Prostate gland (tissue), 2 donors: ENCODE data around the gene NUDT2. TPM values are rescaled to one million over a fixed set of nuclear protein-coding genes. Genes with fewer than 3 reads are reported as not detected.
"Not testable (repeated sequence)": the region's sequence is repeated elsewhere in the genome, so short reads cannot be mapped to it uniquely, and the experiment has no call there.

Source experiments
- DNase-seq: peaks from one replicate; pipeline ENCODE4 v3.0.0-alpha.2; 2019; ENCODE audit warnings: low spot score
- H3K27ac ChIP-seq, 2 donors: fragments of 200-600 bp; sonication (generic); 2 replicates each; pipeline ENCODE4 v1.5.1; 2017 to 2019
- H3K27me3 ChIP-seq: fragments of 200-600 bp; sonication (generic); replicated peaks from 2 replicates; pipeline ENCODE4 v1.5.1; 2019; ENCODE audit not compliant: insufficient read depth
- H3K36me3 ChIP-seq, 2 donors: fragments of 200-600 bp; sonication (generic); 1 replicate in 1 of 2; 2 replicates in 1 of 2; pipeline versions ENCODE4 v1.5.1 to v1.8.1; 2017 to 2019
- H3K4me1 ChIP-seq: fragments of 200-600 bp; sonication (generic); replicated peaks from 2 replicates; pipeline ENCODE4 v1.5.1; 2019
- H3K4me3 ChIP-seq, 2 donors: fragments of 200-600 bp; sonication (generic); 2 replicates each; pipeline ENCODE4 v1.5.1; 2017 to 2019
- H3K9me3 ChIP-seq: fragments of 200-600 bp; sonication (generic); 2 replicates; pipeline ENCODE4 v1.5.1; 2017
- POLR2A ChIP-seq: fragments of 450-650 bp; IDR thresholded peaks from one replicate; pipeline ENCODE4 v1.6.1; 2016; ENCODE audit warnings: antibody characterized with exemption, mild to moderate bottlenecking
- POLR2AphosphoS5 ChIP-seq: sonication (generic); formaldehyde crosslinking; IDR thresholded peaks from one replicate; pipeline ENCODE4 v1.6.1; 2017; ENCODE audit warnings: antibody characterized with exemption
- WGBS: methylation state at CpG from one replicate; pipeline ENCODE4 v1.1.5; 2018; 5-methylcytosine and 5-hydroxymethylcytosine counted together
- intact Hi-C: fragments of 100-400 bp; cut with DNase I; formaldehyde crosslinking; loops from one replicate; pipeline ENCODE4 v1.14.2; 2022
- total RNA-seq, 2 donors: library from RNA; depleted of rRNA; stranded (reverse); fragments of >200 nt; gene quantifications; one replicate each; pipeline ENCODE4 v1.1.0, GENCODE V29; 2016
- TF ChIP-seq, protein P1 (sequence below), 4 experiments: fragments of 200-600 bp in 2 of 4; fragments of 450-650 bp in 2 of 4; sonication (generic) in 2 of 4; IDR thresholded peaks; 1 replicate in 3 of 4; 2 replicates in 1 of 4; pipeline ENCODE4 v1.5.1; 2016 to 2019; ENCODE audit warnings: antibody characterized with exemption in 4 of 4, mild to moderate bottlenecking in 2 of 4, moderate library complexity in 2 of 4

Gene NUDT2
- total RNA-seq, 2 donors from 2014 or later, result 18.0 to 45.8 TPM

DNA sequence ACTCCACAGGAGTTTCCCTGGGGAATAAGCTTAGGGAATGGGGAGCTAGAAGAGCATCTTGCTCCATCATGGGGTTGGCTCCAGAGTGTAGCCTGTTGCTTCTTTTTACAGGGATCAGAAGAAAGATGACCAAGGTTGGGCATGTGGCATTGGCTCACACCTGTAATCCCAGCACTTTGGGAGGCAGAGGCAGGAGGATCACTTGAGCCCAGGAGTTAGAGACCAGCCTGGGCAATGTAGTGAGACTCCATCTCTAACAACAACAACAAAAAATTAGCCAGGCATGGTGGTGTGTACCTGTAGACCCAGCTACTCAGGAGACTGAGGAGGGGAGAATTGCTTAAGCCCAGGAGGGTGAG, 18.4 kb downstream of the NUDT2 start:
- no peak for DNase-seq
- TF ChIP-seq, protein P1, sequence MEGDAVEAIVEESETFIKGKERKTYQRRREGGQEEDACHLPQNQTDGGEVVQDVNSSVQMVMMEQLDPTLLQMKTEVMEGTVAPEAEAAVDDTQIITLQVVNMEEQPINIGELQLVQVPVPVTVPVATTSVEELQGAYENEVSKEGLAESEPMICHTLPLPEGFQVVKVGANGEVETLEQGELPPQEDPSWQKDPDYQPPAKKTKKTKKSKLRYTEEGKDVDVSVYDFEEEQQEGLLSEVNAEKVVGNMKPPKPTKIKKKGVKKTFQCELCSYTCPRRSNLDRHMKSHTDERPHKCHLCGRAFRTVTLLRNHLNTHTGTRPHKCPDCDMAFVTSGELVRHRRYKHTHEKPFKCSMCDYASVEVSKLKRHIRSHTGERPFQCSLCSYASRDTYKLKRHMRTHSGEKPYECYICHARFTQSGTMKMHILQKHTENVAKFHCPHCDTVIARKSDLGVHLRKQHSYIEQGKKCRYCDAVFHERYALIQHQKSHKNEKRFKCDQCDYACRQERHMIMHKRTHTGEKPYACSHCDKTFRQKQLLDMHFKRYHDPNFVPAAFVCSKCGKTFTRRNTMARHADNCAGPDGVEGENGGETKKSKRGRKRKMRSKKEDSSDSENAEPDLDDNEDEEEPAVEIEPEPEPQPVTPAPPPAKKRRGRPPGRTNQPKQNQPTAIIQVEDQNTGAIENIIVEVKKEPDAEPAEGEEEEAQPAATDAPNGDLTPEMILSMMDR (IDR thresholded peaks at IDR 0.05), result no peak
- TF ChIP-seq POLR2AphosphoS5 (no peak), POLR2A (no peak)
- Histone ChIP-seq H3K27me3 (no peaks in the 10 kb centered on the region), H3K36me3 (peaks cover 0 to 3% of the 10 kb centered on the region in 2 donors), H3K4me1 (no peaks in the 10 kb centered on the region), H3K27ac (no peak overlapping the region), H3K9me3 (no peaks in the 10 kb centered on the region), H3K4me3 (no peak overlapping the region)
- intact Hi-C loops, result no loop called here

- H3K4me1 ChIP-seq, result no peaks in the 10 kb centered on the region
- WGBS, result 97% methylated on average over 3 of the region's 3 CpGs
- no peak for TF ChIP-seq POLR2A
- TF ChIP-seq, protein P1 (IDR thresholded peaks at IDR 0.05), result no peak
- TF ChIP-seq POLR2AphosphoS5, result no peak
Observed at GRCh38 chr9:34349324-34349723, 20.0 kb downstream of the NUDT2 start.

GRCh38 chr9:34352122-34352652, 22.8 kb downstream of the NUDT2 start:
- H3K36me3 ChIP-seq, H3K27ac ChIP-seq, H3K4me1 ChIP-seq, H3K27me3 ChIP-seq, DNase-seq, H3K9me3 ChIP-seq, intact Hi-C loops, H3K4me3 ChIP-seq: not testable (repeated sequence)
- WGBS, result 92% methylated on average over 7 of the region's 7 CpGs

More at GRCh38 chr9:34349324-34349723, 20.0 kb downstream of the NUDT2 start:
- Histone ChIP-seq H3K4me3 (no peak overlapping the region), H3K27ac (no peak overlapping the region), H3K9me3 (no peaks in the 10 kb centered on the region), H3K27me3 (no peaks in the 10 kb centered on the region), H3K36me3 (no peaks in the 10 kb centered on the region)
- intact Hi-C loops, result no loop called here
- no peak for DNase-seq

GRCh38 chr9:34352957-34353356, 23.6 kb downstream of the NUDT2 start:
- H3K4me1 ChIP-seq, DNase-seq: not testable (repeated sequence)
- WGBS, result 88% methylated on average over 1 of the region's 1 CpG

GRCh38 chr9:34362614-34363214, 33.3 kb downstream of the NUDT2 start:
- DNase-seq, result no peak
- TF ChIP-seq, protein P1 (IDR thresholded peaks at IDR 0.05), result no peak
- no peak for TF ChIP-seq POLR2A
- TF ChIP-seq POLR2AphosphoS5, result no peak
- Histone ChIP-seq H3K4me3 (no peak overlapping the region), H3K27ac (no peak overlapping the region), H3K9me3 (no peaks in the 10 kb centered on the region), H3K36me3 (no peaks in the 10 kb centered on the region), H3K4me1 (no peaks in the 10 kb centered on the region), H3K27me3 (no peaks in the 10 kb centered on the region)
- intact Hi-C loops, result no loop called here
- 89% methylated on average over 4 of the region's 4 CpGs for WGBS

More at GRCh38 chr9:34352957-34353356, 23.6 kb downstream of the NUDT2 start:
- H3K9me3 ChIP-seq, H3K4me3 ChIP-seq, H3K27ac ChIP-seq, intact Hi-C loops, H3K36me3 ChIP-seq, H3K27me3 ChIP-seq: not testable (repeated sequence)

GRCh38 chr9:34363619-34364351, 34.4 kb downstream of the NUDT2 start:
- DNase-seq, result no peak
- H3K27me3 ChIP-seq, result no peaks in the 10 kb centered on the region
- H3K9me3 ChIP-seq, result no peaks in the 10 kb centered on the region
- WGBS, result 71% methylated on average over 13 of the region's 13 CpGs
- no peak overlapping the region for H3K27ac ChIP-seq
- no peaks in the 10 kb centered on the region for H3K4me1 ChIP-seq
- H3K4me3 ChIP-seq, result no peak overlapping the region
- TF ChIP-seq POLR2A (no peak), POLR2AphosphoS5 (no peak)
- TF ChIP-seq, protein P1 (IDR thresholded peaks at IDR 0.05), result no peak
- intact Hi-C loops, result no loop called here
- H3K36me3 ChIP-seq, result no peaks in the 10 kb centered on the region
